Measurements from ENCODE around the gene SEMA4D. TPM values are rescaled to one million over a fixed set of nuclear protein-coding genes. Genes with fewer than 3 reads are reported as not detected.

Gene SEMA4D
- total and polyA plus RNA-seq, 2 of the 13 experiments (the other 11 are each of a cell fraction or from before 2014, with no cell fraction given), result 0.13 to 0.16 TPM

DNA sequence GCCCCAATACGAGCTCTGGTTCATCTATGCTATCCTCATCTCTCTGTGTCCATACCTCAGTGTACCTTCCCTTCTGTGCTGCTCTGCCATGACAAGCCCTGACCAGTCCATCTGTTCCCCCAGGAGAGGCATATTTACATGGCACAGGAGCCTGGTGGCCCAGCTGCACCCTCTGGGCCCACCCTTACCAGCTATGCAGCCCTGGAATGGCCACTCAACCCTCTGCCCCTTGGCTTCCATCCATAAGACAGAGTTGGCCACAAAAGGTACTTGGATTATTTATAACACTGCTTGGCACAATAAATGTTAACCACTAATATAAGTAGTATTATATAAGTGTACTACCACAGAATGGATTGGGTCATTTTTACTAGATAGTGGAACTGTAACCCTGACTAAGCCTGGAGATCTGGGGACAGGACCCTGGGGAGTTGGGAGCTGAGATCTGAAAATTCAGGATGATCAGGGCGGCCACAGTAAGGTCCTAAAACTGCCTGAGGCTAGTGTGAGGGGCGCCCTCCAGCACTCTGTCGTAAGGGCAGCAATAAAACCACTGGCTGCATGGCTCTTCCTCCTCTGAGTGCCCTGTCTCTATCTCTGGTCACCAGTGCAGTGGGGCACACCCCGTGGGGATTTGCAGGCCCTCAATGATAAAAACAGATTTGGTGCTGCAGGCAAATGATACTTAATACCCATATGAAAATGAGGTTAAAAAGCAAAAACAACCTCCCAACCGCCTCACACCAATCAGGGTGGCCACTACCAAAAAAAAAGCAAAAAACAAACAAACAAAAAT is 65.8 kb downstream of the SEMA4D start (continued):
- TF ChIP-seq ELF3 (CRISPR knock-in tag; IDR thresholded peaks at IDR 0.05), result no peak
- TF ChIP-seq TEAD3 (CRISPR knock-in tag; optimal IDR thresholded peaks at IDR 0.05; ENCODE audit: borderline replicate concordance), result no peak

DNA sequence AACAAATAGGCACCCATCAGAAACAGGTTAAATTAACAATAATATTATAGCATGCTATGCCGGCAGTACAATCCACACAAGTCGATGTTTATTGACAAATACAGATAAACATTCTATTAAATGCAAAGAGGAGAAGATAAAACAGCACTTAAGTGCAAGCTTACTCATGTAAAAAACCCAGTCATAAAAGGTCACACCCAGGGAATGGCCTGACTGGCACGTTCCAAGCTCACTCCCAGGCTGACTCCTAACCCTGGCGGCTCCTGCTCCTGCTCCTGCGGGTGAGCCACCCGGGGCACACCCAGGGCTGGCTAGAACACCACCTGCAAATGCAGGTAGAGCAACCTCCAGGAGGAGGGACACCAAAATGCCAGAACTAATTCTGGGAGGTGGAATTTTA is 66.9 kb downstream of the SEMA4D start:
- intact Hi-C loops (cut with micrococcal nuclease; ENCODE audit: unreplicated experiment), result no loop called here
- BruUV-seq (replicated peaks), result no TSS peak
- TF ChIP-seq ATF7 (IDR thresholded peaks at IDR 0.05), result no peak
- TF ChIP-seq ATF7 (CRISPR knock-in tag; IDR thresholded peaks at IDR 0.05), result no peak
- no peak for TF ChIP-seq HOXA7 (CRISPR knock-in tag; IDR thresholded peaks at IDR 0.05)
- TF ChIP-seq ZNF337 (CRISPR knock-in tag; IDR thresholded peaks at IDR 0.05; ENCODE audit: borderline replicate concordance, low read depth), result no peak
- TF ChIP-seq, protein P1, sequence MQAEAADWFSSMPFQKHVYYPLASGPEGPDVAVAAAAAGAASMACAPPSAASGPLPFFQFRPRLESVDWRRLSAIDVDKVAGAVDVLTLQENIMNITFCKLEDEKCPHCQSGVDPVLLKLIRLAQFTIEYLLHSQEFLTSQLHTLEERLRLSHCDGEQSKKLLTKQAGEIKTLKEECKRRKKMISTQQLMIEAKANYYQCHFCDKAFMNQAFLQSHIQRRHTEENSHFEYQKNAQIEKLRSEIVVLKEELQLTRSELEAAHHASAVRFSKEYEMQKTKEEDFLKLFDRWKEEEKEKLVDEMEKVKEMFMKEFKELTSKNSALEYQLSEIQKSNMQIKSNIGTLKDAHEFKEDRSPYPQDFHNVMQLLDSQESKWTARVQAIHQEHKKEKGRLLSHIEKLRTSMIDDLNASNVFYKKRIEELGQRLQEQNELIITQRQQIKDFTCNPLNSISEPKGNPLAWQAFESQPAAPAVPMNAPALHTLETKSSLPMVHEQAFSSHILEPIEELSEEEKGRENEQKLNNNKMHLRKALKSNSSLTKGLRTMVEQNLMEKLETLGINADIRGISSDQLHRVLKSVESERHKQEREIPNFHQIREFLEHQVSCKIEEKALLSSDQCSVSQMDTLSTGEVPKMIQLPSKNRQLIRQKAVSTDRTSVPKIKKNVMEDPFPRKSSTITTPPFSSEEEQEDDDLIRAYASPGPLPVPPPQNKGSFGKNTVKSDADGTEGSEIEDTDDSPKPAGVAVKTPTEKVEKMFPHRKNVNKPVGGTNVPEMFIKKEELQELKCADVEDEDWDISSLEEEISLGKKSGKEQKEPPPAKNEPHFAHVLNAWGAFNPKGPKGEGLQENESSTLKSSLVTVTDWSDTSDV (CRISPR knock-in tag; IDR thresholded peaks at IDR 0.05), result no peak
- no peak for TF ChIP-seq ZNF160 (CRISPR knock-in tag; IDR thresholded peaks at IDR 0.05)
- no peak for TF ChIP-seq DMAP1 (CRISPR knock-in tag; IDR thresholded peaks at IDR 0.05)
- no peak for TF ChIP-seq RAD21 (CRISPR knock-in tag; IDR thresholded peaks at IDR 0.05)
- TF ChIP-seq ZBTB8A (CRISPR knock-in tag; IDR thresholded peaks at IDR 0.05; ENCODE audit: borderline replicate concordance, low read depth), result no peak
- TF ChIP-seq ZNF777 (CRISPR knock-in tag; IDR thresholded peaks at IDR 0.05), result no peak
- TF ChIP-seq MBNL3 (CRISPR knock-in tag; conservative IDR thresholded peaks at IDR 0.05), result no peak
- no peak for TF ChIP-seq KLF12 (CRISPR knock-in tag; IDR thresholded peaks at IDR 0.05; ENCODE audit: borderline replicate concordance)
- no peak for TF ChIP-seq HMG20B (CRISPR knock-in tag; conservative IDR thresholded peaks at IDR 0.05)
- no peak for TF ChIP-seq CBX5 (CRISPR knock-in tag; IDR thresholded peaks at IDR 0.05; ENCODE audit: borderline replicate concordance)
- no peak for TF ChIP-seq MATR3 (CRISPR knock-in tag; IDR thresholded peaks at IDR 0.05)
- TF ChIP-seq SP1 (IDR thresholded peaks at IDR 0.05), result no peak
- no peak for TF ChIP-seq SP1 (CRISPR knock-in tag; IDR thresholded peaks at IDR 0.05)
- no peak for TF ChIP-seq SETDB1 (CRISPR knock-in tag; IDR thresholded peaks at IDR 0.05; ENCODE audit: borderline replicate concordance)
- TF ChIP-seq ZFP82 (CRISPR knock-in tag; IDR thresholded peaks at IDR 0.05; ENCODE audit: borderline replicate concordance), result no peak
- no peak for TF ChIP-seq ZNF333 (CRISPR knock-in tag; IDR thresholded peaks at IDR 0.05; ENCODE audit: borderline replicate concordance)
- TF ChIP-seq ZNF724P (CRISPR knock-in tag; IDR thresholded peaks at IDR 0.05; ENCODE audit: borderline replicate concordance), result no peak
- TF ChIP-seq PAX8 (CRISPR knock-in tag; IDR thresholded peaks at IDR 0.05; ENCODE audit: borderline replicate concordance), result no peak
- Histone ChIP-seq H4K20me1 (ENCODE audit: insufficient read depth, low read length) (no peaks in the 10 kb centered on the region), H3K27ac (ENCODE audit: extremely low read length, insufficient read depth, low read length) (no peak overlapping the region), H3K9ac (ENCODE audit: insufficient read depth, low read depth, low read length) (no peak overlapping the region), H3K4me2 (ENCODE audit: low read depth, low read length) (no peak overlapping the region), H2AFZ (ENCODE audit: low read length) (no peak overlapping the region), H3K79me2 (ENCODE audit: insufficient read depth, low read length) (no peaks in the 10 kb centered on the region), H3K27me3 (ENCODE audit: control insufficient read depth in 1 of 2, insufficient read depth in 2 of 2, low read length in 2 of 2) (peaks cover 0 to 8% of the 10 kb centered on the region in 2 experiments; a peak in 2 of 5 replicates), H3K4me3 (replicated peaks in 1 of 3; ENCODE audit: insufficient read depth in 1 of 3, low read depth in 2 of 3, low read length in 3 of 3) (no peak overlapping the region), H3K36me3 (replicated peaks in 1 of 2; ENCODE audit: control insufficient read depth in 1 of 2, insufficient read depth in 2 of 2, low read length in 2 of 2) (no peaks in the 10 kb centered on the region), H3K4me1 (ENCODE audit: insufficient read depth, low read length) (peaks cover 8% of the 10 kb centered on the region), H3K9me3 (ENCODE audit: low read length) (no peaks in the 10 kb centered on the region)
- in situ Hi-C loops (cut with HindIII; ENCODE audit: extremely low pct_ligation_motif_present, low pct_unique_long_range_greater_than_20kb), result no loop called here
- FAIRE-seq (no peak), DNase-seq (ENCODE audit: low spot score) (no peak), ATAC-seq (no peak)
- whole genome bisulfite sequencing (ENCODE audit: low lambda C conversion rate), result 23% methylated on average over 6 of the region's 6 CpGs
- ChIA-PET CTCF (ENCODE audit: low intra/inter-chr PET ratio, low total read pairs) (no interaction called here), POLR2A (no interaction called here)
